IMR-90 (cell line): ENCODE measurements around the gene RAD23B. TPM values are rescaled to one million over a fixed set of nuclear protein-coding genes. Genes with fewer than 3 reads are reported as not detected.
A peak's percentile ranks its signal among the peaks of the same experiment; 100 is the strongest.

ENCODE experiments used
- ATAC-seq: fragments of 200-7000 bp; cut with Tn5 transposase; 2 replicates; pipeline ENCODE4 v1.9.1; 2020; ENCODE audit warnings: low read depth, mild to moderate bottlenecking, moderate library complexity
- BruUV-seq: library from RNA; stranded (reverse); fragments of 400-500 nt; replicated peaks from 2 replicates; lab custom pipeline; 2021; lab: Mats Ljungman, UMichigan
- CTCF ChIA-PET: fragments of 300-600 bp; formaldehyde crosslinking; extraction: SDS; loops from one replicate; lab custom pipeline; 2021; ENCODE audit warnings: antibody characterized with exemption; lab: Yijun Ruan, JAX
- POLR2A ChIA-PET: fragments of 300-600 bp; sonication (Branson Sonifier 250); formaldehyde crosslinking; loops from one replicate; lab custom pipeline; 2022; ENCODE audit warnings: antibody characterized with exemption; ENCODE audit not compliant: unreplicated experiment; lab: Charles Lee
- DNase-seq: peaks from one replicate; pipeline ENCODE4 v3.0.0; 2013
- H2AFZ ChIP-seq: replicated peaks from 2 replicates; pipeline ENCODE3; 2013; ENCODE audit warnings: low read length, mild to moderate bottlenecking; ENCODE audit not compliant: poor library complexity
- H2AK5ac ChIP-seq: 2 replicates; pipeline ENCODE4 v1.6.1; 2013; ENCODE audit warnings: low read depth, low read length, inconsistent platforms
- H2AK9ac ChIP-seq: replicated peaks from 2 replicates; pipeline ENCODE3; 2013; ENCODE audit warnings: mild to moderate bottlenecking, low read depth, low read length, moderate library complexity; ENCODE audit not compliant: poor library complexity
- H2BK120ac ChIP-seq: 2 replicates; pipeline ENCODE4 v1.6.1; 2013; ENCODE audit warnings: low read depth, low read length, inconsistent platforms
- H2BK15ac ChIP-seq: 3 replicates; pipeline ENCODE4 v1.6.1; 2013; ENCODE audit warnings: low read depth, low read length, inconsistent platforms
- H2BK20ac ChIP-seq: 2 replicates; pipeline ENCODE4 v1.6.1; 2013; ENCODE audit warnings: low read depth, mild to moderate bottlenecking, inconsistent platforms, low read length, moderate library complexity
- H2BK5ac ChIP-seq: 2 replicates; pipeline ENCODE4 v1.6.1; 2013; ENCODE audit warnings: mild to moderate bottlenecking, low read depth, low read length, inconsistent platforms; ENCODE audit not compliant: poor library complexity, severe bottlenecking
- H3K14ac ChIP-seq: replicated peaks from 2 replicates; pipeline ENCODE4 v1.6.1; 2013; ENCODE audit warnings: low read depth, low read length, inconsistent platforms
- H3K18ac ChIP-seq: 2 replicates; pipeline ENCODE4 v1.6.1; 2013; ENCODE audit warnings: low read depth, low read length, control low read depth
- H3K23ac ChIP-seq: 2 replicates; pipeline ENCODE4 v1.6.1; 2013; ENCODE audit warnings: low read depth, low read length, inconsistent platforms
- H3K27ac ChIP-seq: 2 replicates; pipeline ENCODE4 v1.5.1; 2013; ENCODE audit warnings: mild to moderate bottlenecking, control low read depth, low read length; ENCODE audit not compliant: insufficient read depth
- H3K27me3 ChIP-seq: 2 replicates; pipeline ENCODE4 v1.6.1; 2013; ENCODE audit warnings: low read length; ENCODE audit not compliant: control insufficient read depth, insufficient read depth
- H3K36me3 ChIP-seq: 2 replicates; pipeline ENCODE4 v1.6.1; 2013; ENCODE audit warnings: low read length, mixed read lengths; ENCODE audit not compliant: control insufficient read depth, insufficient read depth
- H3K4ac ChIP-seq: 2 replicates; pipeline ENCODE4 v1.6.1; 2013; ENCODE audit warnings: low read depth, low read length, inconsistent platforms
- H3K4me1 ChIP-seq: 2 replicates; pipeline ENCODE4 v1.6.1; 2013; ENCODE audit warnings: low read length, mixed read lengths; ENCODE audit not compliant: control insufficient read depth, insufficient read depth
- H3K4me2 ChIP-seq: 2 replicates; pipeline ENCODE4 v1.6.1; 2013; ENCODE audit warnings: low read depth, mild to moderate bottlenecking, control low read depth, low read length, moderate library complexity
- H3K4me3 ChIP-seq: 2 replicates; pipeline ENCODE4 v1.5.1; 2013; ENCODE audit warnings: low read depth, mild to moderate bottlenecking, control low read depth, low read length, moderate library complexity; ENCODE audit not compliant: insufficient read depth
- H3K56ac ChIP-seq: 2 replicates; pipeline ENCODE4 v1.6.1; 2013; ENCODE audit warnings: low read length, inconsistent platforms; ENCODE audit not compliant: insufficient read depth; ENCODE audit errors: extremely low read depth
- H3K79me1 ChIP-seq, 2 experiments: 2 replicates each; pipeline ENCODE4 v1.6.1; 2013; ENCODE audit warnings: low read length in 2 of 2, inconsistent platforms in 1 of 2, low read depth in 1 of 2
- H3K9ac ChIP-seq: 2 replicates; pipeline ENCODE4 v1.6.1; 2013; ENCODE audit warnings: low read depth, low read length, control low read depth
- H3K9me1 ChIP-seq: 2 replicates; pipeline ENCODE4 v1.6.1; 2013; ENCODE audit warnings: low read length, inconsistent platforms; ENCODE audit not compliant: insufficient read depth
- H3K9me3 ChIP-seq: 2 replicates; pipeline ENCODE4 v1.6.1; 2013; ENCODE audit warnings: low read length; ENCODE audit not compliant: control insufficient read depth, insufficient read depth
- H4K20me1 ChIP-seq: 2 replicates; pipeline ENCODE4 v1.6.1; 2013; ENCODE audit warnings: low read length, inconsistent platforms; ENCODE audit not compliant: insufficient read depth
- H4K5ac ChIP-seq: 2 replicates; pipeline ENCODE4 v1.6.1; 2013; ENCODE audit warnings: mild to moderate bottlenecking, low read depth, low read length, control low read depth
- H4K8ac ChIP-seq, 2 experiments: 2 replicates each; pipeline ENCODE4 v1.6.1; 2013; ENCODE audit warnings: low read depth in 2 of 2, low read length in 2 of 2, control low read depth in 1 of 2, inconsistent platforms in 1 of 2
- H4K91ac ChIP-seq: 2 replicates; pipeline ENCODE4 v1.6.1; 2013; ENCODE audit warnings: low read depth, low read length, inconsistent platforms; ENCODE audit not compliant: insufficient read depth
- MAFK ChIP-seq: IDR thresholded peaks from 2 replicates; pipeline ENCODE4 v1.6.1; 2012; ENCODE audit warnings: low read depth, low read length, improper control_type of control experiment
- POLR2A ChIP-seq: IDR thresholded peaks from 2 replicates; pipeline ENCODE4 v1.6.1; 2012; ENCODE audit warnings: mild to moderate bottlenecking, low read depth, low read length
- WGBS, 2 experiments: methylation state at CpG; one replicate each; pipeline versions ENCODE4 v1.1.5 to v1.1.7; 2013; ENCODE audit warnings: missing lambda C conversion rate in 2 of 2; ENCODE audit not compliant: insufficient read length in 1 of 2; ENCODE audit errors: extremely low coverage in 2 of 2; 5-methylcytosine and 5-hydroxymethylcytosine counted together
- dilution Hi-C: fragments of 300-500 bp; cut with HindIII; formaldehyde crosslinking; loops from one replicate; pipeline ENCODE4 v1.14.3; 2018; ENCODE audit warnings: low sequenced_read_pairs; ENCODE audit not compliant: unreplicated experiment
- in situ Hi-C: fragments of 300-500 bp; cut with MboI; formaldehyde crosslinking; loops from 3 replicates; pipeline ENCODE4 v1.14.3; 2019; ENCODE audit warnings: low sequenced_read_pairs, inconsistent platforms, mixed read lengths
- intact Hi-C: fragments of 100-400 bp; cut with micrococcal nuclease; formaldehyde crosslinking; loops from 2 replicates; pipeline ENCODE4 v1.10.0; 2022
- polyA plus RNA-seq, 3 experiments: library from polyadenylated mRNA; depleted of rRNA; stranded (reverse); fragments of >200 nt; gene quantifications; 2 replicates each; pipeline ENCODE4 v1.2.3, GENCODE V29; 2012; ENCODE audit warnings: low replicate concordance in 1 of 3
- total RNA-seq: library from RNA; depleted of rRNA; stranded (reverse); fragments of >200 nt; gene quantifications from 2 replicates; pipeline ENCODE4 v1.2.3, GENCODE V29; 2012

Gene RAD23B
- total and polyA plus RNA-seq, 2 of the 4 experiments (the other 2 are of a cell fraction), result 126 to 148 TPM

- WGBS, 2 experiments, result no CpG with 5 or more reads among the region's 7 CpGs
- peaks cover 0 to 34% of the 10 kb centered on the region in 2 experiments; a peak in 2 of 4 replicates for H3K79me1 ChIP-seq
- no peak overlapping the region for H3K4me2 ChIP-seq
- no peak overlapping the region for H2AK9ac ChIP-seq
- DNase-seq (no peak), ATAC-seq (no peak)
- peaks cover 21% of the 10 kb centered on the region for H3K9me1 ChIP-seq
- H3K4me1 ChIP-seq, result peaks cover 12% of the 10 kb centered on the region
- no peaks in the 10 kb centered on the region for H3K27me3 ChIP-seq
- H3K4me3 ChIP-seq, result no peak overlapping the region
- no peak overlapping the region for H2BK120ac ChIP-seq
- H3K23ac ChIP-seq, result no peak overlapping the region
- no peak overlapping the region for H3K27ac ChIP-seq
- no TSS peak for BruUV-seq
- no peak overlapping the region for H2AK5ac ChIP-seq
- ChIA-PET POLR2A (no interaction called here), CTCF (no interaction called here)
- H2BK5ac ChIP-seq, result no peak overlapping the region
- H2BK20ac ChIP-seq, result no peak overlapping the region
- H3K56ac ChIP-seq, result no peak overlapping the region
- no peak overlapping the region for H4K91ac ChIP-seq
- no peak overlapping the region for H4K5ac ChIP-seq
- H3K14ac ChIP-seq, result no peak overlapping the region
- dilution Hi-C loops, result no loop called here
- H2AFZ ChIP-seq, result no peak overlapping the region
- no peaks in the 10 kb centered on the region for H3K9me3 ChIP-seq
- intact Hi-C loops, result no loop called here
- in situ Hi-C loops, result loop anchor here (25.0 kb wide), 1 partner anchor 403 kb away; no protein-coding TSS in a partner anchor
- no peak overlapping the region for H3K9ac ChIP-seq
- TF ChIP-seq POLR2A, result no peak
- TF ChIP-seq MAFK, result 0 out of 2 replicates have a peak, but pooled peaks have one; percentile 21
- H4K8ac ChIP-seq, result no peak overlapping the region
- no peak overlapping the region for H3K18ac ChIP-seq
- H3K4ac ChIP-seq, result no peak overlapping the region
- H4K20me1 ChIP-seq, result peaks cover 97% of the 10 kb centered on the region
- H3K36me3 ChIP-seq, result no peaks in the 10 kb centered on the region
- no peak overlapping the region for H2BK15ac ChIP-seq
Observed at GRCh38 chr9:107290619-107291018, 7.5 kb downstream of the RAD23B start.
